Measurements from ENCODE around the gene HMCES.

The HMCES gene

GRCh38 chr3:129348734-129349133, 70.1 kb downstream of the HMCES start:
- TF ChIP-seq, protein P1, sequence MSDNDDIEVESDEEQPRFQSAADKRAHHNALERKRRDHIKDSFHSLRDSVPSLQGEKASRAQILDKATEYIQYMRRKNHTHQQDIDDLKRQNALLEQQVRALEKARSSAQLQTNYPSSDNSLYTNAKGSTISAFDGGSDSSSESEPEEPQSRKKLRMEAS (IDR thresholded peaks at IDR 0.05) = no peak
- TF ChIP-seq FOXM1 (IDR thresholded peaks at IDR 0.05; ENCODE audit: borderline replicate concordance, low read depth) (no peak), EP300 (IDR thresholded peaks at IDR 0.05; ENCODE audit: borderline replicate concordance) (no peak), EGR1 (IDR thresholded peaks at IDR 0.05) (no peak), TAF1 (IDR thresholded peaks at IDR 0.05; ENCODE audit: low read depth) (no peak), USF1 (IDR thresholded peaks at IDR 0.05) (no peak), NFIC (IDR thresholded peaks at IDR 0.05) (no peak), TEAD4 (IDR thresholded peaks at IDR 0.05) (no peak), TCF12 (IDR thresholded peaks at IDR 0.05; ENCODE audit: low read depth) (no peak), CEBPB (IDR thresholded peaks at IDR 0.05) (no peak), ZBTB7A (IDR thresholded peaks at IDR 0.05; ENCODE audit: low read depth) (no peak), RAD21 (IDR thresholded peaks at IDR 0.05; ENCODE audit: low read depth) (no peak), YY1 (IDR thresholded peaks at IDR 0.05; ENCODE audit: low read depth) (no peak), CREB1 (IDR thresholded peaks at IDR 0.05; ENCODE audit: low read depth) (no peak)
- TF ChIP-seq, protein P2, sequence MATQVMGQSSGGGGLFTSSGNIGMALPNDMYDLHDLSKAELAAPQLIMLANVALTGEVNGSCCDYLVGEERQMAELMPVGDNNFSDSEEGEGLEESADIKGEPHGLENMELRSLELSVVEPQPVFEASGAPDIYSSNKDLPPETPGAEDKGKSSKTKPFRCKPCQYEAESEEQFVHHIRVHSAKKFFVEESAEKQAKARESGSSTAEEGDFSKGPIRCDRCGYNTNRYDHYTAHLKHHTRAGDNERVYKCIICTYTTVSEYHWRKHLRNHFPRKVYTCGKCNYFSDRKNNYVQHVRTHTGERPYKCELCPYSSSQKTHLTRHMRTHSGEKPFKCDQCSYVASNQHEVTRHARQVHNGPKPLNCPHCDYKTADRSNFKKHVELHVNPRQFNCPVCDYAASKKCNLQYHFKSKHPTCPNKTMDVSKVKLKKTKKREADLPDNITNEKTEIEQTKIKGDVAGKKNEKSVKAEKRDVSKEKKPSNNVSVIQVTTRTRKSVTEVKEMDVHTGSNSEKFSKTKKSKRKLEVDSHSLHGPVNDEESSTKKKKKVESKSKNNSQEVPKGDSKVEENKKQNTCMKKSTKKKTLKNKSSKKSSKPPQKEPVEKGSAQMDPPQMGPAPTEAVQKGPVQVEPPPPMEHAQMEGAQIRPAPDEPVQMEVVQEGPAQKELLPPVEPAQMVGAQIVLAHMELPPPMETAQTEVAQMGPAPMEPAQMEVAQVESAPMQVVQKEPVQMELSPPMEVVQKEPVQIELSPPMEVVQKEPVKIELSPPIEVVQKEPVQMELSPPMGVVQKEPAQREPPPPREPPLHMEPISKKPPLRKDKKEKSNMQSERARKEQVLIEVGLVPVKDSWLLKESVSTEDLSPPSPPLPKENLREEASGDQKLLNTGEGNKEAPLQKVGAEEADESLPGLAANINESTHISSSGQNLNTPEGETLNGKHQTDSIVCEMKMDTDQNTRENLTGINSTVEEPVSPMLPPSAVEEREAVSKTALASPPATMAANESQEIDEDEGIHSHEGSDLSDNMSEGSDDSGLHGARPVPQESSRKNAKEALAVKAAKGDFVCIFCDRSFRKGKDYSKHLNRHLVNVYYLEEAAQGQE (IDR thresholded peaks at IDR 0.05; ENCODE audit: low read depth) = no peak

GRCh38 chr3:129349791-129350190, 71.1 kb downstream of the HMCES start:
- TF ChIP-seq, protein P2 (IDR thresholded peaks at IDR 0.05; ENCODE audit: low read depth) = no peak
- no peak for TF ChIP-seq TCF12 (IDR thresholded peaks at IDR 0.05; ENCODE audit: low read depth)
- TF ChIP-seq, protein P1 (IDR thresholded peaks at IDR 0.05) = no peak

DNA sequence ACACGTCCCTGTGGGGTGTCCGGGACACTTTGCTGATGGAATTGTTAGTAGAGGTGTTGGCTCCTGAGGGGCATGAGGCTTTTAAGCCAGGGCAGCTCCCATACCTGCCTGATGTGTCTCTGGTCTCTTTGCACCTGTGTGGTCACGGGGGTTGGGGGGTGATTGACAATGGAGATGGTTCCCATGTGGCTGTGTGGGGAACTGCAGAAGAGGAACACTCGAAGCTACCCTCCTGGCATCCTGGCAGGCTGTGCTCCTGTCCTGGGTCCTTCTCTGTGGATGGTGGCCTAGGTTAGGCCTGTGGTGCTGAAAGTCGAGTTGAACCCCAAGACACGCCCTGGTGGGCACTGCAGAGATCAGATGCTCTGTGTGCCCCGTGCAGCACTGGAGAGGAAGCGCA, 73.4 kb downstream of the HMCES start:
- no peak for TF ChIP-seq EP300 (IDR thresholded peaks at IDR 0.05; ENCODE audit: borderline replicate concordance)
- TF ChIP-seq, protein P2 (IDR thresholded peaks at IDR 0.05; ENCODE audit: low read depth) = no peak
- no peak for TF ChIP-seq TAF1 (IDR thresholded peaks at IDR 0.05; ENCODE audit: low read depth)
- no peak for TF ChIP-seq YY1 (IDR thresholded peaks at IDR 0.05; ENCODE audit: low read depth)
- no peak for TF ChIP-seq CEBPB (IDR thresholded peaks at IDR 0.05)
- no peak for TF ChIP-seq TEAD4 (IDR thresholded peaks at IDR 0.05)
- TF ChIP-seq, protein P1 (IDR thresholded peaks at IDR 0.05) = no peak
- TF ChIP-seq TCF12 (IDR thresholded peaks at IDR 0.05; ENCODE audit: low read depth) = no peak
- TF ChIP-seq EGR1 (IDR thresholded peaks at IDR 0.05) = no peak
- TF ChIP-seq RAD21 (IDR thresholded peaks at IDR 0.05; ENCODE audit: low read depth) = no peak
- TF ChIP-seq USF1 (IDR thresholded peaks at IDR 0.05) = no peak

- no peak for TF ChIP-seq USF1 (IDR thresholded peaks at IDR 0.05)
- TF ChIP-seq CEBPB (IDR thresholded peaks at IDR 0.05) = no peak
- no peak for TF ChIP-seq TAF1 (IDR thresholded peaks at IDR 0.05; ENCODE audit: low read depth)
- TF ChIP-seq NFIC (IDR thresholded peaks at IDR 0.05) = no peak
- no peak for TF ChIP-seq TCF12 (IDR thresholded peaks at IDR 0.05; ENCODE audit: low read depth)
- no peak for TF ChIP-seq EGR1 (IDR thresholded peaks at IDR 0.05)
- no peak for TF ChIP-seq ZBTB7A (IDR thresholded peaks at IDR 0.05; ENCODE audit: low read depth)
- TF ChIP-seq YY1 (IDR thresholded peaks at IDR 0.05; ENCODE audit: low read depth) = no peak
- TF ChIP-seq, protein P2 (IDR thresholded peaks at IDR 0.05; ENCODE audit: low read depth) = no peak
These were observed 74.2 kb downstream of the HMCES start for GRCh38 chr3:129352650-129353588.

All from Ishikawa (cell line).